Esophagus mucosa (tissue), 1 donor: ENCODE measurements around the gene DSE. TPM values are rescaled to one million over a fixed set of nuclear protein-coding genes. Genes with fewer than 3 reads are reported as not detected.

ENCODE experiments used
- ATAC-seq: fragments of 200-7000 bp; cut with Tn5 transposase; one replicate; pipeline ENCODE4 v1.9.1; 2020
- total RNA-seq: library from RNA; stranded (reverse); gene quantifications from one replicate; pipeline ENCODE4 v1.2.4, GENCODE V29; 2023
- donor health status: DM: yes; HTN: yes; CAD: no.

DSE gene
- total RNA-seq, 1 donor from 2014 or later: 32.7 TPM

GRCh38 chr6:116449565-116449964, 78.8 kb downstream of the DSE start:
- ATAC-seq: no peak

GRCh38 chr6:116450185-116450710, 79.5 kb downstream of the DSE start:
- ATAC-seq: peak; percentile 71

GRCh38 chr6:116450769-116451740, 80.3 kb downstream of the DSE start:
- peak; percentile 81 for ATAC-seq

- ATAC-seq: no peak
Measured at GRCh38 chr6:116451916-116452315, 81.2 kb downstream of the DSE start.

GRCh38 chr6:116452531-116452930, 81.8 kb downstream of the DSE start:
- ATAC-seq: no peak

- ATAC-seq: no peak
Measured at GRCh38 chr6:116456106-116456505, 85.4 kb downstream of the DSE start.

- ATAC-seq: no peak
Measured at GRCh38 chr6:116456927-116457326, 86.2 kb downstream of the DSE start.

- no peak for ATAC-seq
Measured at GRCh38 chr6:116458264-116458663, 87.5 kb downstream of the DSE start.

- no peak for ATAC-seq
Measured at GRCh38 chr6:116459927-116460326, 89.2 kb downstream of the DSE start.

GRCh38 chr6:116461331-116461931, 90.7 kb downstream of the DSE start, which contains the start of gene CALHM6:
Gene CALHM6 (plus strand): TSS chr6:116461375. CDS start chr6:116461930, 555 bp downstream.
- no peak for ATAC-seq

GRCh38 chr6:116461932-116462885, 91.5 kb downstream of the DSE start:
- peak; percentile 89 for ATAC-seq

GRCh38 chr6:116463301-116463700, 92.6 kb downstream of the DSE start:
- no peak for ATAC-seq

GRCh38 chr6:116465246-116465645, 94.5 kb downstream of the DSE start:
- no peak for ATAC-seq

GRCh38 chr6:116467096-116467495, 96.3 kb downstream of the DSE start:
- ATAC-seq: no peak

- no peak for ATAC-seq
Measured at GRCh38 chr6:116467514-116467913, 96.8 kb downstream of the DSE start.

- ATAC-seq: no peak
Measured at GRCh38 chr6:116468293-116468692, 97.5 kb downstream of the DSE start.

GRCh38 chr6:116471531-116471930, 100.8 kb downstream of the DSE start:
- ATAC-seq: no peak

- ATAC-seq: no peak
Measured at GRCh38 chr6:116472706-116473105, 102.0 kb downstream of the DSE start.

GRCh38 chr6:116475141-116475540, 104.4 kb downstream of the DSE start:
- ATAC-seq: no peak

GRCh38 chr6:116476002-116476678, 105.4 kb downstream of the DSE start:
- ATAC-seq: peak; percentile 39

- ATAC-seq: peak; percentile 64
Measured at GRCh38 chr6:116482780-116483179, 112.0 kb downstream of the DSE start.

- ATAC-seq: no peak
Measured at GRCh38 chr6:116483616-116484015, 112.9 kb downstream of the DSE start.
